ENCODE results near the gene RRP1B.

The RRP1B gene

GRCh38 chr21:43727519-43728153 is 68.3 kb downstream of the RRP1B start:
- no peak for DNase-seq

DNA sequence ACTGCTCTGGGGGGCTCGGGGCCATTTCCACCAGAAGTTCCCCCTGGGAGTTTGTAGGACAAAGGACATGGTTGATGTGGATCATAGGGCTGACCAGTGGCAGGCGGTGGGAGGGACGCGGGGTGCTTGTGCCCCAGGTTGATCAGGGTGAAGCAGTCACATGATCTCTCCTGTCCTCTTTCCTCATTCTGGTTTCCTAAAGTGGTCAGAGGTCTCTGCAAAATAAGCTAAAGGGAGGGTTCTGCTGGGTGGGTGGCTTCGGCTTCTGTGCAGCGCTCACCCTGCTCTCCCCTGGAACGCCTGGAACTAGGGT is 68.8 kb downstream of the RRP1B start:
- no peak for DNase-seq

- peak; percentile 50 to 87 (median 65) for DNase-seq
Observed at GRCh38 chr21:43728467-43729390, 69.4 kb downstream of the RRP1B start.

- DNase-seq, result no peak
Observed at GRCh38 chr21:43731476-43731875, 72.1 kb downstream of the RRP1B start.

- DNase-seq, result no peak
Observed at GRCh38 chr21:43731891-43732711, 72.7 kb downstream of the RRP1B start.

GRCh38 chr21:43733060-43733459 is 73.7 kb downstream of the RRP1B start:
- peak in 1 of 5 experiments; percentile 45 for DNase-seq

GRCh38 chr21:43733529-43734071 is 74.2 kb downstream of the RRP1B start:
- peak in 1 of 5 experiments; percentile 24 for DNase-seq

DNA sequence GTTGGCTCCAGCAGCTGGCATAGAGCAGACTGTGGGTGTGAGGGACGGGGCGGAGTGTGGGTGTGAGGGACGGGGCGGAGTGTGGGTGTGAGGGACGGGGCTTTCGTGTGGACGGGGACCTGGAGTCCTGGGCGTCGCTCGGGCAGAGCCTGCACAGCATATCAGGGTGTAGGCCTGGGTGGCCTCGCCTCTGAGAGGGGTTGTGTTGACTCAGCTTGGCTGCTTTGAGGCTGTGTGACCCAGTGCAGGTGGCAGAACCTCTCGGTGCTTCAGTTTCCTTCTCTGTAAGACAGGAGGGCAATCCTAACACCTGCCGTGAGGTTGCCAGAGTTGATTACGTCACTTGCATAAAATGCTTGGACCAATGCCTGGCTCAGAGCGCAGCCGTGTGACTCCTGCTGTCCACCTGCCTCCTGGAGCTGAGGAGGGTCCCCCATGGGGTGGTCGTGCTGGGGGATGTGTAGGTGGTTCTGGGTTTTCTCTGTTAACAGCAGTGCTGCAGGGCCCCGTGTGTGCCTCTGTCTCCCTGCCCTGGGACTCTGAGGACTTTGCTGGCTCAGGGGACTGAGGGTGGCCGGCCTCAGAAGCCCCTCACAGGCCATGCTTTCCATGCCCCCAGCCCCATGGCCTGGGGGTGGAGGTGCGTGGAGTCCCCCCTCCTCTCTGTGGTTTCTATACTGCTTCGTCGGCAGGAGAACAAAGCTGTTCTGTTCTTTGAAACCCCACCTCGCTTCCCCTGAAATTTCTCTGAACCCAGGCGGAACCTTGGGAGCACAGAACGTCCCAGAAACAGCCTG is 75.0 kb downstream of the RRP1B start:
- DNase-seq, result no peak

GRCh38 chr21:43734928-43735229 is 75.5 kb downstream of the RRP1B start:
- DNase-seq, result no peak

DNA sequence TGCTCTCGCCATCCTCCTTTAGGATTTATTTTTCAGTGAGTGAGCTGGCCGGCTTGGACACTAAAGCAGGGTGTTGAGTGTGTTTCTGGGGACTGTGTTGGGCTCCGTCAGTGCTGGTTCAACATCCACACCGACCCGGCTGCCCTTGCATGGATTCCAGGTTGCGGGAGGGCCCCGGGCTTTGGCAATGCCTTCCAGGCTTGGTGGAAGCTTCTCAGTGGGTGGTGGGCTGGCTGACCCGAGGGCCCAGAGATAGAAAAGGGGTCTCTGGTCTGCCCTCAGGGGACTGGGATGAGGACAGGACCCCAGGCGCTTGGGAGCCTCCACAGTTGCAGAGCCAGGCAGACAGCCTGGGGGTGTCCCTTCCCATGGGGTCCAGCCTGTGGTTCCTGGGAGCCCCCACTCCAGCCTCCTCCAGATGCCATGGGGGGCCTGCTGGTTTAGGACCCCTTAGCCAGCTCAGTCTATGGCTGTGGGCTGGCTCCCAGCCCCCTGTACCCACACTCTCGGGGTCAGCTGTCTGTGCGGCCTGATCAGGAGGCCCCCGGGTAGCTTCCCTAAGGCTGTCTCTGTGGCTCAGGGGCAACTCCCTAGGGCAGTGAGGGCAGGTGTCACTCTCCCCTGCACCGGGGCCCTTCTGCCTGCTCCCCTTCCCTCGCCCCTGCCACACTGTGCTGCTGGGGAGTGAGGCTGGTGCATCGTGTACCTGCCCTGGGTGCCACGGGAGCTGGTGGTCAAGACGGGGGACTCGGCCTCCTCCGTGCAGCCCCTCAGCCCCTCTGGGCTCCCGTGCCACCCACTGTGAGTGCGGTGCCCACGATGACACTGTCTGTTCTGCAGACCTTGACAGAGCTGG is 76.1 kb downstream of the RRP1B start:
- DNase-seq, result no peak

- DNase-seq, result no peak
Observed at GRCh38 chr21:43736224-43736883, 77.0 kb downstream of the RRP1B start.

DNA sequence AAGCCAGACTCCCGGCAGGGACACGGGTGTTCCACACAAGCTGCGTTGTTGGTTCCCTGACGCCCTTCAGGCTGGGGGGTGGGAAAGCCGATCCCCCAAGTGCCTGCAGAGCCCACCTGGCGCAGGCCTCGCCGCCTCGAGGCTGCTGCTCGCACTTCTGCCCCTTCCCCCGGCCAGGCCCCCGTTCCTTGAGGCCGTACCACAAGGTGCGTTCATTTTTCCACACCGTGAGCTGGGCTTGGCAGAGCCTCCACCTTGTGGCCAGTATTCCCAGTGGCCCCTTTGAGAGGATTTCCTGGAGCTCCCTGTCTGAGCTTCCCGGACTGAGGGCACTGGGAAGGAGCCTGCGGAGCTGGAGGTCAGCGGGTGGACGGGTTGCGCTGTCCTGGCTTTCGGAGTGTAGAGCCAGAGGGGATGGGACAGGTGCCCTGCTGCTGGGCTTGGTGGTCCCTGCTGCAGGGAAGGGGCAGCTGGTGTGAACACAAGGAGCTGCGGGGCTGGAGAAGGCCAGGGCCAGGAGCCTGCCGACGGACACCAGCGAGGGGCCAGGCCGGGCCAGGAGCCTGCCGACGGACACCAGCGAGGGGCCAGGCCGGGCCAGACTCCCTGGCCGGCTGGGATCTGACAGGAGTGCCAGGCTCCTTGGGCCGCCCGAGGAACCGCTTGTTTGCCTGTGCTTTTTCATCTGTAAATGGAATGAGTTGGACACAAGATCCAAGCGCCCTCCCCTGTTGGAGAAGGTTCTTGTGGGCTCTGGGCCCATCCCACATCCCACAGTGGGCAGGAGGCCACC is 78.0 kb downstream of the RRP1B start:
- no peak for DNase-seq

DNA sequence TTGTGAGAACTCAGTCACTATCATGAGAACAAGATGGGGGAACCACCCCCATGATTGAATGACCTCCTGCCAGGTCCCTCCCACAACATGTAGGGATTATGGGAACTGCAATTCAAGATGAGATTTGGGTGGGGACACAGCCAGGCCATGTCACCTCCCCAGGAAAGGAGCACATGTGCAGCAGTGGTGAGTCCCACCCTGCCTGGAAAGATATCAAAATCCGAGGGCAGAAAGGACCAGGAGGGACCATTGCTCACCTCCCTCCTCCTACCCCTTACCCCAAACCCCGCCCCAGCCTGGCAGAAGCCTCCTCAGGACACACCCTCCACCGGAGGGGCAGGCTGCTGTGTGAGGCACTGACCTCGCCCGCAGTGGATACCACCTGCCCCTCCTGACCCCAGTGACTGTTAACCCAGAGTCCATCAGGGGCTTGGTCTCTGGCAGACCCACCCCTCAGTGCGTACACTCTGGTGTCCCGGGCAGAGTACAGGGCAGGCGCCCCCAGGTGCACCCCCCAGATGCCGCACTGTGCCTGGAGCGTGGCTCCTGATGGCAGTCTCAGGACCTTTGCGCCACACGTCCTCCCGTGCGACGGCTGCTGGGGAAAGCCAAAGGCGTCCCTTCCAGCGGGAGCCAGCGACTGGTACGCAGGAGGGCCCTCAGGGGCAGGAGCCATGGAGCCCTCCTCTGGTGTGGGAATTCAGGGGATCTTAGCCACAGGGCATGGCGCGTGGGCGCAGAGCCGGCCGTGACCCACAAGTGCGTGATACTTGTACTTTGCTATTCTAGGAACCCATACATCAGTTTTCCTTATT is 80.5 kb downstream of the RRP1B start:
- no peak for DNase-seq

DNA sequence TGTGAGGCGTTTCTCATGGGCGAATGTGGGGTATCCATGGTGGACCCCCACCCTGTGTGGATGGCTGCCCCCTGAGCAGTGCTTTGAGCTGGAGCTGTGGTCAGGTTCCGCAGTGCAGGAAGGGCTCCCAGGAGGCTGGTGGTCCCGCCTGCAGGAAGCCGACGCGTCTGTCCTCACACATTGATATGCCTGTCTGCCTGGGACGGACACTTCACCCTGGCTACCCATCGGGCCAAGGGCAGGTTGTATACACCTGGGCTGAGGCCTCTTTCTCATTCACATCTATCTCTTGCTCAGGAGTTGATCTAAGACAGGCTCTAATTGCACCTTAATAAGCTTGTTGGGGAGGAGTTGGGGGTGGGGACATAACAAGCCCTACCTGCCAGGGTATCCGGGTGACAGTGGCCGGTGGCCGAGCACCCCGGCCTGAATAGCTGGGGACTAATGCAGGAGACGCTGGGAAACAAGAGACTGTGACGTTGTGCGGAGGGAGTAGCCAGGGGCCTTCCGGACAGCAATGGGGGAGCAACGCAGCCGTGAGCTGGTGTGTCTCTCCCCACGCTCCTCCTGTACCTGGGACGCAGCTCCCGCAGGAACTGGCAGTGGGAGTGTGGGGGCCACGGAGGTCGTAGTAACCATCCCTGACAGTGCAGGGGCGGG is 81.3 kb downstream of the RRP1B start:
- DNase-seq, result peak in 1 of 5 experiments; percentile 25

- no peak for DNase-seq
Observed at GRCh38 chr21:43741423-43742096, 82.2 kb downstream of the RRP1B start.

- DNase-seq, result no peak
Observed at GRCh38 chr21:43743947-43744346, 84.6 kb downstream of the RRP1B start.

DNA sequence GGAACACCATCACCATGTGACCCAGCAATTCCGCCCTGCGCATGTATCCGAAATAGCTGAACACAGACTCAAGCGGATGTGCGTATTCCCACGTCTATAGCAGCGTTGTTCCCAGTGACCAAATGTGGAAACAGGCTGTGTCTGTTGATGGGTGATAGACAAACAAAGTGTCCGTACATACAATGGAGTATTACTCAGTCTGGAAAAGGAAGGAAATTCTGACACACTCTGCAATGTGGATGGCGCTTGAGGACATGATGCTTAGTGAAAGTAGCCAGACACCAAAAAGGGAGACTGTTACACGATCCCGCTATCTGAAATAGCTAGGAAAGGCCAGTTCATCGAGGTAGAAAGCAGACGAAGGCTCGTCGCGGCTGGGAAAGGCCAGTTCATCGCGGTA is 85.4 kb downstream of the RRP1B start:
- DNase-seq, result no peak
